Embryonic facial prominence (tissue), 1 donor: ENCODE results near the gene FAAP20.

Source experiments
- DNase-seq: peaks from one replicate; pipeline ENCODE4 v3.0.0-alpha.2; 2016; ENCODE audit errors: extremely low spot score

FAAP20 gene

GRCh38 chr1:2210084-2210653, 15.6 kb upstream of the FAAP20 start:
- no peak for DNase-seq

- DNase-seq, result no peak
These were observed 15.0 kb upstream of the FAAP20 start for GRCh38 chr1:2209400-2210083.

- no peak for DNase-seq
These were observed 14.0 kb upstream of the FAAP20 start for GRCh38 chr1:2208309-2209239.

GRCh38 chr1:2206813-2207487, 12.4 kb upstream of the FAAP20 start:
- no peak for DNase-seq

DNA sequence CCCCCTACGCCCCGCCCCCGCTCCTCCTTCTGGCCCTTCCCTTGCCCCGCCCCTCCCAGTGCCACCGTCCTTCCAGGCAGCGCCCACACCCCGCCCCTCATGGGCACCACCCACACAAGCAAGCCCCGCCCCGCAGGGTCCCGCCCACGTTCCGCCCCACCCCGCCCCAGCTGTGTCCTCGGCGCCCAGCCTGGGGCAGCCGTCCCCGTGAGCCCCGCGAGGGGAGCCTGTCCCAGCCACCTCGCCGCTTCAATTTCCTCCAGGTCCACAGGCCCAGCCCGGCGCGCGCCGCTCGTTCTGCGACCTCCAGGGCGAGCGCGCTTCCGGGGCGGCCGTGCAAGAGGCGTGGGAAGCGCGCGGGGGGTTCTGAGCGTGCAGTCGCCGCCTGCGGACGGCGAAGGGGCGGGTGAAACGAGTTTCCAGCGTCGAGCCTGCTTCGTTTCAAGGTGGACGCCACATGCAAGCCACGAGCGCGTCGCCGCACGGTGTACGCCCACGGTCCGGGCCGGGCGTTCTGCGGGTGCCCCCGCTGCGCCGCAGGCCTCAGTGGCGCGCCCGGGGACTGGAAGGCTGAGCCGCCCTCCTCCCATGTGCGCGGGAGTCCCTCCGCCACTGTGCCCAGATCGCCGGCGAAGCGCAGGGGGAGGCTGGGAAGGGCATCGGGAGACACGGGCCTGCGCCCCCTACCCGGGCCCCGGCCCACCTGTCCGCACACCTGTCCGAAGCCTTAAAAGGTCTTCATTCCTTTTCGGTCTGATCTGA, 10.8 kb upstream of the FAAP20 start:
- peak; percentile 87 for DNase-seq

DNA sequence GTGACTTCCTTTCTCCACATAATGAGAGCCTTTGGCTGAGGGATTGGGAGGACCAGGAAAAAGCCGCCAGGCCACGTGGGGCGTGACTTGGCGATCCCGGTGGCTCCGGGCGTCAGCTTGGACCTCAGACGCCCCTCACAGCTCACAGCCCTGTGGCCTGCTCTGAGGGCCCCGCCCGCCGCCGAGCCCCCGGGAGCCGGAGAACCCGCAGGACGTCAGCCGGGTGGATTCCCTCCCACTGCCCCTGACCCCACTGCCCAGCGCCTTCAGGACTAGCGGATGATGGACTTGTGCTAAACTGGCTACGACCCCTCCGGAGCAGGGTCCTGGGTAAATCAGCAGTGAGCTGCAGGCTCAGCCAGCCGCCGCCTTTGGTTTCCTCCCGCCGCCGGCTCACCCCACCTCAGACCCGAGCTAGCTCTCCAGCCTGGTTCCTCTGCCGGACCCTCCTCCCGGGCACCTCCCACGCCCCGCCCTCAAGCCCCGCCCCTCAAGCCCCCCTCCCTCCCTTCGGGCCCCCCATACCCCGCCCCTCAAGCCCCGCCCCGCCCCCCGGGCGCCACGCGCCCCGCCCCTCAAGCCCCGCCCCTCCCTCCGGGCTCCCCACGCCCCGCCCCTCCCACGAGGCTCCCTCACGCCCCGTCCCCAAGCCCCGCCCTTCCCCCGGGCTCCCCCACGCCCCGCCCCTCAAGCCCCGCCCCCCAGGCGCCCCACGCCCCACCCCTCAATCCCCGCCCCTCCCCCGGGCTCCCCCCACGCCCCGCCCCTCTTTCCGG, 10.0 kb upstream of the FAAP20 start:
- DNase-seq, result no peak

DNA sequence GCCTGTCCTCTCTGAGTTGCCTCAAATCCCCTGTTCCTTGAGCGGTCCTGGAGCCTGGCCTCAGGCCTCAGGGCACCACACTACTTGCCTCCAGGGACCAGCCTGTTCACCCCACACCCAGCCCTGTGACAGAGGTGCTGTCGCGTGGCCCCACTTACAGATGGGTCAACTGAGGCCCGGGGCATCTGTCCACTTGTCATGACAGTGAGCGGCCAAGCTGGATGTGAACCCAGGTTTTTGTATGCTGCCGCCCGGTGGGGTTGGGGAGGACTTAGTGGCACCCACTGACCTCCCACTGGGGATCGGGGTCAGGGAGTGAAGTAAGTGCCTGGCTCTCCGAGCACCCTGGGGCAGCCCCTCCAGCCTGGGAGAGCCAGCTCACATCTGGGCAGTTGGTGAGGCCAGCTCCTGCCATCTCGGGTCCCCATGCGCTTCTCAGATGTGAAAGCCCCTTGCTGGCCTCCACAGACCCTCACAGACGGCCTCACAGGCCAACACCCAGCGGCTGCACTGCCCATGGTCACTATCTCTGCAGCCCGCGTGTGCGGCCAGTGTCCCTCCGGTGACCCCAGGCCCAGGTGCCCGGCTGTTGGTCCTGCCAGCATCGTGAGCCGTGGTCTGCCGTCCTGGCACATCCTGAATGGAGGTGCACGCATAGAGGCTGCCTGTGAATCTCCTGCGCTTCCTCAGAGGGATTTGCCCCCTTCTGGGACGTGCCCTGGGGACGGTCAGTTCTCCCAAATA, 9.3 kb upstream of the FAAP20 start:
- DNase-seq, result no peak

- no peak for DNase-seq
These were observed 8.4 kb upstream of the FAAP20 start for GRCh38 chr1:2202843-2203601.

- DNase-seq, result no peak
These were observed 7.5 kb upstream of the FAAP20 start for GRCh38 chr1:2202008-2202575.

GRCh38 chr1:2201062-2201461, 6.5 kb upstream of the FAAP20 start:
- DNase-seq, result no peak

GRCh38 chr1:2200308-2200943, 5.9 kb upstream of the FAAP20 start:
- no peak for DNase-seq

DNA sequence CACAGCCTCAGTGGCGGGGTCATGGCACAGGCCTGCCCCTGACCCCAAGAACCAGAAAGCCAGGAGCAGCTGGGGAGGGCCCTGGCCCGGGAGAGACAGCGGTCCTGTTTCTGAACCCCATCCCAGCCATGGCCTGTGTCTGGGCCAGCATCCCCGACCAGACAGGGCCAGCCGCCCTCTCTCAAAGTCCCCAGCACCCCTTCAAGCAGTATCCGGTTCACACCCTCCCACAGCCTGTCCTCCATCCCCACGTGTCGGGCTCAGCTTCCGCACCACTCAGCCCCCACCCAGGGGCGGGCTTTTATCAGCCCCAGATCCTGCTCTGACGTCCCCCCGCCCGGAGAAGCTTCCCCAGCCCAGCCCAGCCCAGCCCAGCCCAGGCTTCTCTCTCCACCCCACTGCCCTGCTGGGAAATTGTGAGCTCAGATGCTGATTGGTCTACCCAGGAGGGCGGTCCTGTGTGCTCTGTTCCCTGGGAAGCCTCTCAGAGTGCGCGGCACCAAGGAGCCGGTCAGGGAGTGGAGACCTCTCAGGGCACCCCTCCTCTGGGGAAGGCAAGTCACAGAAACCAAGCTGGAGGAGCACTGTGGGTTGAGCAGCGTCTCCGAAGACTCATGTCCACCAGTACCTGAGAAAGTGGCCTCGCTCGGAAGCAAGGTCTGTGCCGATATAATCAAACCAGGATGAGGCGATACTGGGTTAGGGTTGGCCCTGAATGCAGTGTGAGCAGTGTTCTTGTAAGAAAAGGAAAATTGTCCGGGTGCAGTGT, 4.7 kb upstream of the FAAP20 start:
- DNase-seq, result no peak

DNA sequence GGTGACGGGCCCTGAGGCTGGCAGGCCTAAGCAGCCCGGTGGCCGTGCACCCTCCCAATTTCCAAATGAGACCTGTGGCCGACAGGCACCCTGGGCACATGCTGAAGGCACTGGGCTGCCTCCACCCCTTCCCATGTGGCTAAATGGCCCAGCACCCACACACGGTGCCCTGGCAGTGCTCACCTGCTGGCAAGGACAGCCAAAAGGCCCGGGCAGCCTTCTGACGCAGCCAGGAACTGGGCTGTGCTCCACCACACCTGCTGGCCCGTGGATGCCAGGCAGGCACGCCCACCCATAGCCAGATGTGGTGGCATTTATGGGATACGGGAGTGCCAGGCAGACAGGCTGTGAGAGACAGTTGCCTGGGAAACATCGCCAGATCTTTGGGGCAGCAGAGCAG, 4.0 kb upstream of the FAAP20 start:
- DNase-seq, result no peak

GRCh38 chr1:2197707-2198165, 3.2 kb upstream of the FAAP20 start:
- DNase-seq, result no peak

- no peak for DNase-seq
These were observed 2.5 kb upstream of the FAAP20 start for GRCh38 chr1:2196901-2197638.

GRCh38 chr1:2195785-2196184, 1.2 kb upstream of the FAAP20 start:
- DNase-seq, result no peak
